ENCODE measurements around the gene HEBP2. TPM values are rescaled to one million over a fixed set of nuclear protein-coding genes. Genes with fewer than 3 reads are reported as not detected.
"Not testable (repeated sequence)": the region's sequence is repeated elsewhere in the genome, so short reads cannot be mapped to it uniquely, and the experiment has no call there.

Gene HEBP2
- total RNA-seq = 41.7 TPM
- 26.0 TPM for polyA plus RNA-seq
- long read RNA-seq, donor 1, full-length matches to known transcripts = 2 of 2 reads
- long read RNA-seq, donor 1, partial matches to known transcripts = 0 of 2 reads
- long read RNA-seq, donor 1, other reads (novel, unspliced or antisense) = 0 of 2 reads
- long read RNA-seq, donor 2 = 0 reads
- long read RNA-seq, donor 3, full-length matches to known transcripts = 26 of 55 reads
- long read RNA-seq, donor 3, partial matches to known transcripts = 29 of 55 reads
- long read RNA-seq, donor 3, other reads (novel, unspliced or antisense) = 0 of 55 reads
- long read RNA-seq, donor 4, full-length matches to known transcripts = 13 of 20 reads
- long read RNA-seq, donor 4, partial matches to known transcripts = 7 of 20 reads
- long read RNA-seq, donor 4, other reads (novel, unspliced or antisense) = 0 of 20 reads
- long read RNA-seq, donor 5, full-length matches to known transcripts = 48 of 94 reads
- long read RNA-seq, donor 5, partial matches to known transcripts = 46 of 94 reads
- long read RNA-seq, donor 5, other reads (novel, unspliced or antisense) = 0 of 94 reads
- long read RNA-seq, donor 6, full-length matches to known transcripts = 21 of 33 reads
- long read RNA-seq, donor 6, partial matches to known transcripts = 12 of 33 reads
- long read RNA-seq, donor 6, other reads (novel, unspliced or antisense) = 0 of 33 reads
- long read RNA-seq, donor 7, full-length matches to known transcripts = 29 of 42 reads
- long read RNA-seq, donor 7, partial matches to known transcripts = 13 of 42 reads
- long read RNA-seq, donor 7, other reads (novel, unspliced or antisense) = 0 of 42 reads
- long read RNA-seq, donor 8, full-length matches to known transcripts = 3 of 3 reads
- long read RNA-seq, donor 8, partial matches to known transcripts = 0 of 3 reads
- long read RNA-seq, donor 8, other reads (novel, unspliced or antisense) = 0 of 3 reads
- long read RNA-seq, donor 9, full-length matches to known transcripts = 11 of 17 reads
- long read RNA-seq, donor 9, partial matches to known transcripts = 6 of 17 reads
- long read RNA-seq, donor 9, other reads (novel, unspliced or antisense) = 0 of 17 reads
- long read RNA-seq, donor 10, full-length matches to known transcripts = 26 of 46 reads
- long read RNA-seq, donor 10, partial matches to known transcripts = 20 of 46 reads
- long read RNA-seq, donor 10, other reads (novel, unspliced or antisense) = 0 of 46 reads

- peak within 1 kb of the TSS; percentile 56 to 99 for H3K4me3 ChIP-seq (ENCODE audit: low read length in 2 of 2)
- peaks cover 18 to 21% of the 10 kb centered on the region in 2 donors for H3K36me3 ChIP-seq (ENCODE audit: control insufficient read depth in 2 of 2, insufficient read depth in 2 of 2, low read length in 1 of 2)
- H3K27me3 ChIP-seq (ENCODE audit: control insufficient read depth in 2 of 2, insufficient read depth in 1 of 2, low read length in 1 of 2) = peaks cover 0 to 15% of the 10 kb centered on the region in 2 donors
- peak within 1 kb of the TSS; percentile 24 to 93 for H3K27ac ChIP-seq (ENCODE audit: low read depth in 1 of 2, low read length in 1 of 2)
- peak; percentile 64 to 96 (median 89) for DNase-seq (ENCODE audit: low read depth in 6 of 9, low spot score in 9 of 9)
- no peaks in the 10 kb centered on the region for H3K9me3 ChIP-seq (ENCODE audit: control insufficient read depth in 2 of 2, insufficient read depth in 1 of 2, low read length in 1 of 2)
- WGBS = under 1% methylated on average over 92 of the region's 92 CpGs
- H3K4me1 ChIP-seq (ENCODE audit: control insufficient read depth in 2 of 2, insufficient read depth in 2 of 2, low read length in 2 of 2) = peaks cover 3 to 13% of the 10 kb centered on the region in 2 donors
Measured at GRCh38 chr6:138403801-138404665, at the start of gene HEBP2. HEBP2 (plus strand) TSS chr6:138404223; CDS start chr6:138404496, 273 bp downstream.

- Histone ChIP-seq H3K9me3 (ENCODE audit: control insufficient read depth in 2 of 2, insufficient read depth in 1 of 2, low read length in 1 of 2) (no peaks in the 10 kb centered on the region), H3K27me3 (ENCODE audit: control insufficient read depth in 2 of 2, insufficient read depth in 1 of 2, low read length in 1 of 2) (no peaks in the 10 kb centered on the region), H3K36me3 (ENCODE audit: control insufficient read depth in 2 of 2, insufficient read depth in 2 of 2, low read length in 1 of 2) (no peaks in the 10 kb centered on the region), H3K4me3 (ENCODE audit: low read length in 2 of 2) (no peak overlapping the region), H3K27ac (ENCODE audit: low read depth in 1 of 2, low read length in 1 of 2) (no peak overlapping the region), H3K4me1 (ENCODE audit: control insufficient read depth in 2 of 2, insufficient read depth in 2 of 2, low read length in 2 of 2) (no peaks in the 10 kb centered on the region)
- no peak for DNase-seq (ENCODE audit: low read depth in 6 of 9, low spot score in 9 of 9)
- 97% methylated on average over 1 of the region's 1 CpG for WGBS
Measured at GRCh38 chr6:138357928-138358327, 46.1 kb upstream of the HEBP2 start.

- WGBS = 98% methylated on average over 8 of the region's 8 CpGs
- H3K4me1 ChIP-seq (ENCODE audit: control insufficient read depth in 2 of 2, insufficient read depth in 2 of 2, low read length in 2 of 2); H3K9me3 ChIP-seq (ENCODE audit: control insufficient read depth in 2 of 2, insufficient read depth in 1 of 2, low read length in 1 of 2); H3K36me3 ChIP-seq (ENCODE audit: control insufficient read depth in 2 of 2, insufficient read depth in 2 of 2, low read length in 1 of 2); DNase-seq (ENCODE audit: low read depth in 6 of 9, low spot score in 9 of 9); H3K27me3 ChIP-seq (ENCODE audit: control insufficient read depth in 2 of 2, insufficient read depth in 1 of 2, low read length in 1 of 2); H3K27ac ChIP-seq (ENCODE audit: low read depth in 1 of 2, low read length in 1 of 2); H3K4me3 ChIP-seq (ENCODE audit: low read length in 2 of 2): not testable (repeated sequence)
Measured at GRCh38 chr6:138368684-138369083, 35.3 kb upstream of the HEBP2 start.

GRCh38 chr6:138370631-138371451, 33.2 kb upstream of the HEBP2 start:
- no peaks in the 10 kb centered on the region for H3K27me3 ChIP-seq (ENCODE audit: control insufficient read depth in 2 of 2, insufficient read depth in 1 of 2, low read length in 1 of 2)
- H3K4me3 ChIP-seq (ENCODE audit: low read length in 2 of 2) = no peak overlapping the region
- H3K9me3 ChIP-seq (ENCODE audit: control insufficient read depth in 2 of 2, insufficient read depth in 1 of 2, low read length in 1 of 2) = no peaks in the 10 kb centered on the region
- DNase-seq (ENCODE audit: low read depth in 6 of 9, low spot score in 9 of 9) = no peak
- H3K27ac ChIP-seq (ENCODE audit: low read depth in 1 of 2, low read length in 1 of 2) = no peak overlapping the region
- no peaks in the 10 kb centered on the region for H3K4me1 ChIP-seq (ENCODE audit: control insufficient read depth in 2 of 2, insufficient read depth in 2 of 2, low read length in 2 of 2)
- H3K36me3 ChIP-seq (ENCODE audit: control insufficient read depth in 2 of 2, insufficient read depth in 2 of 2, low read length in 1 of 2) = no peaks in the 10 kb centered on the region
- WGBS = 88% methylated on average over 9 of the region's 9 CpGs

- no peak overlapping the region for H3K4me3 ChIP-seq (ENCODE audit: low read length in 2 of 2)
- no peaks in the 10 kb centered on the region for H3K9me3 ChIP-seq (ENCODE audit: control insufficient read depth in 2 of 2, insufficient read depth in 1 of 2, low read length in 1 of 2)
- 98% methylated on average over 3 of the region's 3 CpGs for WGBS
- no peaks in the 10 kb centered on the region for H3K4me1 ChIP-seq (ENCODE audit: control insufficient read depth in 2 of 2, insufficient read depth in 2 of 2, low read length in 2 of 2)
- H3K27me3 ChIP-seq (ENCODE audit: control insufficient read depth in 2 of 2, insufficient read depth in 1 of 2, low read length in 1 of 2) = no peaks in the 10 kb centered on the region
- DNase-seq (ENCODE audit: low read depth in 6 of 9, low spot score in 9 of 9) = no peak
- no peaks in the 10 kb centered on the region for H3K36me3 ChIP-seq (ENCODE audit: control insufficient read depth in 2 of 2, insufficient read depth in 2 of 2, low read length in 1 of 2)
- H3K27ac ChIP-seq (ENCODE audit: low read depth in 1 of 2, low read length in 1 of 2) = no peak overlapping the region
Measured at GRCh38 chr6:138371452-138371711, 32.6 kb upstream of the HEBP2 start.

GRCh38 chr6:138371720-138372119, 32.3 kb upstream of the HEBP2 start:
- Histone ChIP-seq H3K4me3 (ENCODE audit: low read length in 2 of 2) (no peak overlapping the region), H3K4me1 (ENCODE audit: control insufficient read depth in 2 of 2, insufficient read depth in 2 of 2, low read length in 2 of 2) (no peaks in the 10 kb centered on the region), H3K27me3 (ENCODE audit: control insufficient read depth in 2 of 2, insufficient read depth in 1 of 2, low read length in 1 of 2) (no peaks in the 10 kb centered on the region), H3K36me3 (ENCODE audit: control insufficient read depth in 2 of 2, insufficient read depth in 2 of 2, low read length in 1 of 2) (no peaks in the 10 kb centered on the region), H3K9me3 (ENCODE audit: control insufficient read depth in 2 of 2, insufficient read depth in 1 of 2, low read length in 1 of 2) (no peaks in the 10 kb centered on the region), H3K27ac (ENCODE audit: low read depth in 1 of 2, low read length in 1 of 2) (no peak overlapping the region)
- no peak for DNase-seq (ENCODE audit: low read depth in 6 of 9, low spot score in 9 of 9)
- 86% methylated on average over 3 of the region's 3 CpGs for whole genome bisulfite sequencing

GRCh38 chr6:138372711-138373463, 31.1 kb upstream of the HEBP2 start:
- H3K4me1 ChIP-seq (ENCODE audit: control insufficient read depth in 2 of 2, insufficient read depth in 2 of 2, low read length in 2 of 2) = no peaks in the 10 kb centered on the region
- peak in 1 of 9 donors; percentile 7 for DNase-seq (ENCODE audit: low read depth in 6 of 9, low spot score in 9 of 9)

More at GRCh38 chr6:138372711-138373463, 31.1 kb upstream of the HEBP2 start:
- Histone ChIP-seq H3K4me3 (ENCODE audit: low read length in 2 of 2) (no peak overlapping the region), H3K9me3 (ENCODE audit: control insufficient read depth in 2 of 2, insufficient read depth in 1 of 2, low read length in 1 of 2) (no peaks in the 10 kb centered on the region), H3K27ac (ENCODE audit: low read depth in 1 of 2, low read length in 1 of 2) (no peak overlapping the region), H3K27me3 (ENCODE audit: control insufficient read depth in 2 of 2, insufficient read depth in 1 of 2, low read length in 1 of 2) (no peaks in the 10 kb centered on the region), H3K36me3 (ENCODE audit: control insufficient read depth in 2 of 2, insufficient read depth in 2 of 2, low read length in 1 of 2) (no peaks in the 10 kb centered on the region)
